Activated naive CD8-positive, alpha-beta T cell treated with anti-CD3 and anti-CD28 coated beads, Interleukin-2, amount 50 U/mL, for 24 hours (primary cell): ENCODE results near the gene GMEB1.
"Not testable (repeated sequence)": the region's sequence is repeated elsewhere in the genome, so short reads cannot be mapped to it uniquely, and the experiment has no call there.

ENCODE experiments used
- ATAC-seq: fragments of 150-1000 bp; cut with Tn5 transposase; one replicate; pipeline ENCODE4 v1.10.0; 2021
- DNase-seq: peaks from one replicate; pipeline ENCODE4 v3.0.0; 2021
- H3K27ac Mint-ChIP-seq: one replicate; pipeline ENCODE4 v1.8.0; 2021; ENCODE audit warnings: mild to moderate bottlenecking, mixed read lengths
- H3K27me3 Mint-ChIP-seq: one replicate; pipeline ENCODE4 v1.8.0; 2021; ENCODE audit warnings: mixed read lengths
- H3K36me3 Mint-ChIP-seq: one replicate; pipeline ENCODE4 v1.8.0; 2021; ENCODE audit warnings: low read depth, mixed read lengths
- H3K4me1 Mint-ChIP-seq: one replicate; pipeline ENCODE4 v1.8.0; 2021; ENCODE audit warnings: mixed read lengths
- H3K4me3 Mint-ChIP-seq: one replicate; pipeline ENCODE4 v1.8.0; 2021; ENCODE audit warnings: mild to moderate bottlenecking, moderate library complexity, mixed read lengths
- H3K9me3 Mint-ChIP-seq: one replicate; pipeline ENCODE4 v1.8.0; 2021; ENCODE audit warnings: mixed read lengths

The GMEB1 gene

DNA sequence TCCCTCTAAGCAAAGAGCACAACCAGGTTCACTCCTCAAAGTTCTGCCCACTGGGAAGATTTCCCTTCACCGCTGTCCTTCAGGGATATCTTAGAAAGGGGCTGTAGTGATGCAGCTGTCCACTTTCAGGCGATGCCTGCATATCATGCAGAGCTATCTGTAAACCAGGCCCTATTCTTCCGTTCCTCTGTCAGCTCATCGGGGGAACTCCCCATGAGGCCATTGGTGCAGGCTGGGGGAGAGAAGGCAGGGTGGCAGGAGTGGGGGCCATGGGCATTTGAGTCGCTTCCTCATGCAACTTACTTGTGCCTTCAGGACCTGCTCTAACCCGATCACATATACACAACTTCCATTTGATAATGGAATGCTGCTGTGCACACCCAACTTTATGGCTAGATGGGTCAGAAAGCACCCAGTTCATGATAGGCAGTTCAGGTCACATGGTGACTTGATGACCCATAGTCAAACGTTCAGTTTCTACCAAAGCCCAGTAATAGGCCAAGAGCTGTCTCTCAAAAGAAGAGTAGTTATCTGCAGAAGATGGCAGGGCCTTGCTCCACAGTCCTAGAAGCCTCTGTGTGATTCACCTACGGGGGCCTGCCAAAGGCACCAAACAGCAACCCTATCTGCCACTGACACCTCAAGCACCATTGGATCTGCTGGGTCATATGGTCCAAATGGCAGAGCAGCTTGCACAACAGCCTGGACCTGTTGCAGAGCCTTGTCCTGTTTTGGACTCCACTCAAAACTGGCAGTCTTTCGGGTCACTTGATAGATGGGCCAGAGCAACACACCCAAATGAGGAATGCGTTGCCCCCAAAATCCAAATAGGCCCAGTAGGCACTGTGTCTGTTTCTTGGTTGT lies 12.9 kb upstream of the GMEB1 start:
- H3K27ac Mint-ChIP-seq, H3K4me3 Mint-ChIP-seq, ATAC-seq, DNase-seq, H3K27me3 Mint-ChIP-seq, H3K36me3 Mint-ChIP-seq, H3K9me3 Mint-ChIP-seq, H3K4me1 Mint-ChIP-seq: not testable (repeated sequence)

GRCh38 chr1:28656335-28656734 lies 12.2 kb upstream of the GMEB1 start:
- DNase-seq: no peak
- no peaks in the 10 kb centered on the region for H3K9me3 Mint-ChIP-seq
- ATAC-seq: no peak
- H3K4me3 Mint-ChIP-seq: no peak overlapping the region
- H3K27me3 Mint-ChIP-seq: no peaks in the 10 kb centered on the region
- H3K4me1 Mint-ChIP-seq: no peaks in the 10 kb centered on the region
- no peak overlapping the region for H3K27ac Mint-ChIP-seq
- H3K36me3 Mint-ChIP-seq: no peaks in the 10 kb centered on the region

DNA sequence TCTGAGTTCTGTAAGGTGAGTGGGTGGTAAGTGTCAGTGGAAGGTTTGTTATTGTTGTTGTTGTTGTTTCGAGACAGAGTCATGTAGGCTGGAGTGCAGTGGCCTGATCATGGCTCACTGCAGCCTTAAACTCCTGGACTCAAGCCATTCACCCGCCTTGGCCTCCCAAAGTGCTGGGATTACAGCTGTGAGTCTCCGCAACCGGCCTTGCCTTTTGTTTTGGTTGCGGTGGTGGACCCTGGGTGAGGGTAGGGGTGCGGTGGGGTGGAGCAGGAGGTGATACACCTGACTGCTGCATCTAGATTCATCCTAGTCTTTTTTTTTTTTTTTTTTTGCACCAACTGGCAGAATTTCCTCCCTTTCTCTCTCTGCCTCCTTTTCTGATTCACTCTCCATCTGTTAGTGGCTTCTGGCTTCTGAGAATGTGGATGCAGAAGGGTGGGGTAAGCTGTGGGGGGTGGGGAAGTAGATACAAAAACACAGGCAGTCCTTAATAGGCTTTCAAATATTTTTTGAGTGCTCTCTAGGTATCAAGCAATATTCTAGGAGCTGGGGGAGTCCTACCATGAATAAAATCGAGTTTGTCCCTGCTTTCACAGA lies 4.6 kb upstream of the GMEB1 start:
- no peak overlapping the region for H3K4me3 Mint-ChIP-seq
- H3K9me3 Mint-ChIP-seq: no peaks in the 10 kb centered on the region
- peaks cover 2% of the 10 kb centered on the region for H3K36me3 Mint-ChIP-seq
- peaks cover 8% of the 10 kb centered on the region for H3K4me1 Mint-ChIP-seq
- H3K27me3 Mint-ChIP-seq: no peaks in the 10 kb centered on the region
- DNase-seq (no peak), ATAC-seq (no peak)
- no peak overlapping the region for H3K27ac Mint-ChIP-seq

- H3K36me3 Mint-ChIP-seq: peaks cover 2% of the 10 kb centered on the region
- H3K4me1 Mint-ChIP-seq: peaks cover 17% of the 10 kb centered on the region
- DNase-seq (no peak), ATAC-seq (no peak)
- peak overlapping the region; percentile 11 for H3K4me3 Mint-ChIP-seq
- H3K27ac Mint-ChIP-seq: no peak overlapping the region
- H3K9me3 Mint-ChIP-seq: no peaks in the 10 kb centered on the region
- no peaks in the 10 kb centered on the region for H3K27me3 Mint-ChIP-seq
Measured at GRCh38 chr1:28666806-28667205, 1.8 kb upstream of the GMEB1 start.

DNA sequence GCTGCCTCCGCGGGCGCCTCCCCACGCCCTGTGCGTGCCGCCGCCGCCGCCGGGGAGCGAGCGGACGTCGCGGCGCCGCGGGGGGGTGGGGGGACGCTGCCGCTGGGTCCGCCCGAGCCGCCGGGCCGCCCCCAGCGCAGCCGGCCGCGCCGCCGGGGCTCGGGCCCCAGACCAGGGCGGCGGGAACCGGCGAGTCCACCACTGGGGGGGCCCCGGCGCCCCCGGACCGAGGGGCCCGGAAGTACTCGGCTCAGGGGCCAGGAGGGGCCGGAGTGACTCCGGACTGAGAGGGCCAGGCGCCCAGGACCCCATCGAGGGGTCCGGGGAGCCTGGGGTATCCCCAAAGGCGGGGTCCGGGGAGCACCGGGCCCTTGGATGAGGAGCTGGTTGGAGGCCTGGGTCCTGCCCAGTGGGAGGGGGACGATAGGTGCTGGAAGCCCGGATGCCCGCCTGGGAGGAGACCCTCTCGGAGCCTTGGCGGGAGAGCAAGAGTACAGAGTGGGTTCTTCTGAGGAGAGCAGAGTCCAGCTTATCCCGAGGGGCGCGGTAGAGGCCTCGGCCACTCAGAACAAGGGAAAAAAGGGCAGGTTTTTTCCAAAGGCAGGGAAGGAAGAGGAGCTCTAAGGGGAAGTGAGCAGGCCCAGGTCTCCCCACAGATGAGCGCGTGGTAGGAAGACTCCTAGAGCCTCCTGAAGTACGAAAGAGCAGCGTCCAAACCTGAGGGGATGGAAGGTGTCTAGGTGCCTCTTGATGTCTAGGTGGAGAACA lies 556 bp downstream of the GMEB1 start:
- ATAC-seq (peak; percentile 71), DNase-seq (peak; percentile 51)
- Mint-ChIP-seq H3K27ac (peak overlapping the region; percentile 94), H3K9me3 (no peaks in the 10 kb centered on the region), H3K27me3 (no peaks in the 10 kb centered on the region), H3K4me3 (peak overlapping the region; percentile 96), H3K4me1 (peaks cover 17% of the 10 kb centered on the region), H3K36me3 (peaks cover 2% of the 10 kb centered on the region)

- no peak for ATAC-seq
- H3K9me3 Mint-ChIP-seq: no peaks in the 10 kb centered on the region
Measured at GRCh38 chr1:28671254-28671780, 2.7 kb downstream of the GMEB1 start.

GRCh38 chr1:28672971-28673370 lies 4.4 kb downstream of the GMEB1 start:
- not testable (repeated sequence) for H3K9me3 Mint-ChIP-seq, DNase-seq, H3K4me3 Mint-ChIP-seq, ATAC-seq, H3K27ac Mint-ChIP-seq, H3K36me3 Mint-ChIP-seq, H3K27me3 Mint-ChIP-seq
- peaks cover 16% of the 10 kb centered on the region for H3K4me1 Mint-ChIP-seq

More at GRCh38 chr1:28671254-28671780, 2.7 kb downstream of the GMEB1 start:
- Mint-ChIP-seq H3K27me3 (no peaks in the 10 kb centered on the region), H3K4me3 (no peak overlapping the region), H3K36me3 (peaks cover 8% of the 10 kb centered on the region), H3K4me1 (peaks cover 18% of the 10 kb centered on the region), H3K27ac (no peak overlapping the region)
- DNase-seq: no peak

GRCh38 chr1:28675924-28676257 lies 7.3 kb downstream of the GMEB1 start:
- DNase-seq: no peak
- Mint-ChIP-seq H3K27me3 (no peaks in the 10 kb centered on the region), H3K4me1 (peaks cover 4% of the 10 kb centered on the region)

GRCh38 chr1:28680151-28680550 lies 11.6 kb downstream of the GMEB1 start:
- Mint-ChIP-seq H3K36me3 (peaks cover 16% of the 10 kb centered on the region), H3K27ac (no peak overlapping the region)

More at GRCh38 chr1:28675924-28676257, 7.3 kb downstream of the GMEB1 start:
- Mint-ChIP-seq H3K36me3 (peaks cover 5% of the 10 kb centered on the region), H3K4me3 (no peak overlapping the region), H3K27ac (no peak overlapping the region), H3K9me3 (no peaks in the 10 kb centered on the region)
- no peak for ATAC-seq

DNA sequence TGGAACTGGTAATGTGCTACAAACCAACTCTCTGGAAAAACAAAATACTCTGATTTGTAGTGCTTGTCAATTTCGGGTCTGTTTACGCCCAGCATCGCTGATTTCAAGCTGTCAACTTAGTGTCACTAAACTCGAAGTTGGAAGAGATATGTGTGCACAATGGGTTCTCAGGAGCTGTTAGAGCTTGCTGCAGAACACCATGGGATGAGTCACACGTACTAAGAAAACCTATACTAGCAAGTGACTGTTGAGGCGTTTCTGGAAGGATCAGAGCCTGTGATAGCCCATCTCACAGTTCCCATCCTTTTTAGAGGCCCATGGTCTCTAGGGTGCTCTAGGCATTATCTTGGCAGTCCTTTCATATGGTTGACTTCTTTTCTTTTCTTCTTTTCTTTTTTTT lies 14.3 kb downstream of the GMEB1 start:
- H3K9me3 Mint-ChIP-seq: no peaks in the 10 kb centered on the region
- H3K4me3 Mint-ChIP-seq: no peak overlapping the region
- no peak overlapping the region for H3K27ac Mint-ChIP-seq
- H3K4me1 Mint-ChIP-seq: peaks cover 2% of the 10 kb centered on the region
- no peaks in the 10 kb centered on the region for H3K27me3 Mint-ChIP-seq
- ATAC-seq (no peak), DNase-seq (no peak)
- H3K36me3 Mint-ChIP-seq: peaks cover 18% of the 10 kb centered on the region

More at GRCh38 chr1:28680151-28680550, 11.6 kb downstream of the GMEB1 start:
- no peaks in the 10 kb centered on the region for H3K9me3 Mint-ChIP-seq
- H3K4me3 Mint-ChIP-seq: no peak overlapping the region
- H3K4me1 Mint-ChIP-seq: peaks cover 3% of the 10 kb centered on the region
- no peaks in the 10 kb centered on the region for H3K27me3 Mint-ChIP-seq
- no peak for ATAC-seq
- DNase-seq: no peak

GRCh38 chr1:28684937-28685336 lies 16.4 kb downstream of the GMEB1 start:
- peaks cover 2% of the 10 kb centered on the region for H3K4me1 Mint-ChIP-seq
- no peak overlapping the region for H3K4me3 Mint-ChIP-seq
- no peak for DNase-seq
- H3K27ac Mint-ChIP-seq: no peak overlapping the region
- H3K9me3 Mint-ChIP-seq: no peaks in the 10 kb centered on the region
- H3K27me3 Mint-ChIP-seq: no peaks in the 10 kb centered on the region
- peaks cover 19% of the 10 kb centered on the region for H3K36me3 Mint-ChIP-seq
- ATAC-seq: no peak

DNA sequence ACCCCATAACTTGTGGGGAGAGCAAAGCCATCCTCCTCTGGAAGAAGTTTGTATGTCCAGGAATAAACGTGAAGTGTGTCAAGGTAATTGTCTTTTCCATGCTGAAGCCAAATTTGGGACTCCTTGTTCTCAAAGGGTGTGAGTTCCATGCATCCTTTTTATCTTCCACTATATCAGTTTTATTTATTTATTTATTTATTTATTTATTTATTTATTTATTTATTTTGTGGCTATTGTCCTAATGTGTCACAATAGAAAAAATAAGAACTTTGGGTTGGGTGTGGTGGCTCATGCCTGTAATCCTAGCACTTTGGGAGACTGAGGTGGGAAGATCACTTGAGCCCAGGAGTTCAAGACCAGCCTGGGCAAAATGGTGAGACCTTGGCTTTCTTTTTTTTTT lies 23.0 kb downstream of the GMEB1 start:
- H3K4me1 Mint-ChIP-seq, ATAC-seq: not testable (repeated sequence)

DNA sequence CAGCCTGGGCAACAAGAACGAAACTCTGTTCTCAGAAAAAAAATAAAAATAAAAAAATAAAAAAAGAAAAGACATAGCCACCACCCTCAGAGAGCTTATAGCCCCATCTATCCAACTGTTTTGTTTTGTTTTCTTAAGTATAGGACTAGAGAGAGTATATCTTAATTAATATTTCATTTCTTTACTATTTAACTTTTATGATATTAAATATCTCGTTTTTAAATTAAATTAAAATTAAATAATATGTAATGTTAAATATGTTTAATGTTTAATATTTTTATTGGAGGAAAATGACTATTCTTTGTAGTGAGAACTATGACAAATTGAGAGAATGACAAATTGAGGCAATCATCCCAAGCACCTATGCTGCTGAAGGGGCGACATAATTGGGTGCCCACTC lies 35.0 kb downstream of the GMEB1 start:
- no peak for ATAC-seq
- Mint-ChIP-seq H3K36me3 (peaks cover 27% of the 10 kb centered on the region), H3K27me3 (no peaks in the 10 kb centered on the region), H3K9me3 (no peaks in the 10 kb centered on the region), H3K27ac (no peak overlapping the region), H3K4me3 (no peak overlapping the region), H3K4me1 (no peaks in the 10 kb centered on the region)
- no peak for DNase-seq

More for the DNA sequence above, 23.0 kb downstream of the GMEB1 start:
- not testable (repeated sequence) for H3K4me3 Mint-ChIP-seq, DNase-seq, H3K9me3 Mint-ChIP-seq, H3K27me3 Mint-ChIP-seq, H3K27ac Mint-ChIP-seq
- peaks cover 23% of the 10 kb centered on the region for H3K36me3 Mint-ChIP-seq

- ATAC-seq (no peak), DNase-seq (no peak)
- no peak overlapping the region for H3K4me3 Mint-ChIP-seq
- peaks cover 20% of the 10 kb centered on the region for H3K36me3 Mint-ChIP-seq
- H3K9me3 Mint-ChIP-seq: no peaks in the 10 kb centered on the region
- no peaks in the 10 kb centered on the region for H3K4me1 Mint-ChIP-seq
- H3K27me3 Mint-ChIP-seq: no peaks in the 10 kb centered on the region
- no peak overlapping the region for H3K27ac Mint-ChIP-seq
Measured at GRCh38 chr1:28716336-28716735, 47.8 kb downstream of the GMEB1 start.
